ENCODE results near the gene PLEK.

The PLEK gene

GRCh38 chr2:68325056-68325455 is 40.0 kb upstream of the PLEK start:
- no peaks in the 10 kb centered on the region for H4K20me1 ChIP-seq (ENCODE audit: control insufficient read depth, insufficient read depth, low read depth, low read length)
- H3K4me2 ChIP-seq (ENCODE audit: low read length): no peak overlapping the region
- H3K9me2 ChIP-seq (replicated peaks; ENCODE audit: control insufficient read depth, low read length): no peaks in the 10 kb centered on the region
- H3K4me1 ChIP-seq (ENCODE audit: control insufficient read depth, low read length): peaks cover 3% of the 10 kb centered on the region
- H3F3A ChIP-seq (ENCODE audit: control insufficient read depth, insufficient read depth): no peaks in the 10 kb centered on the region
- no peak for TF ChIP-seq CTCF (IDR thresholded peaks at IDR 0.05; ENCODE audit: low read depth, low read length, poor library complexity, severe bottlenecking)
- no peak for TF ChIP-seq EZH2phosphoT487 (IDR thresholded peaks at IDR 0.05; ENCODE audit: borderline replicate concordance, low read length)
- no peaks in the 10 kb centered on the region for H3K36me3 ChIP-seq (ENCODE audit: control insufficient read depth, low read length)
- no peak overlapping the region for H3K4me3 ChIP-seq (ENCODE audit: low read length)
- peaks cover 3% of the 10 kb centered on the region; the same call in 1 of the 2 replicates for H3K27me3 ChIP-seq (ENCODE audit: control insufficient read depth, low read length)
- H3K27ac ChIP-seq (ENCODE audit: low read depth, low read length): no peak overlapping the region
- H3K79me2 ChIP-seq (ENCODE audit: control insufficient read depth, low read length): no peaks in the 10 kb centered on the region
- H3K9me3 ChIP-seq (ENCODE audit: control insufficient read depth, insufficient read depth, low read length): no peaks in the 10 kb centered on the region

GRCh38 chr2:68328901-68329300 is 36.2 kb upstream of the PLEK start:
- H4K20me1 ChIP-seq (ENCODE audit: control insufficient read depth, insufficient read depth, low read depth, low read length): no peaks in the 10 kb centered on the region
- no peaks in the 10 kb centered on the region for H3K4me1 ChIP-seq (ENCODE audit: control insufficient read depth, low read length)
- TF ChIP-seq CTCF (IDR thresholded peaks at IDR 0.05; ENCODE audit: low read depth, low read length, poor library complexity, severe bottlenecking) (no peak), EZH2phosphoT487 (IDR thresholded peaks at IDR 0.05; ENCODE audit: borderline replicate concordance, low read length) (no peak)
- H3F3A ChIP-seq (ENCODE audit: control insufficient read depth, insufficient read depth): no peaks in the 10 kb centered on the region
- no peak overlapping the region for H3K4me2 ChIP-seq (ENCODE audit: low read length)
- H3K9me2 ChIP-seq (replicated peaks; ENCODE audit: control insufficient read depth, low read length): no peaks in the 10 kb centered on the region
- no peaks in the 10 kb centered on the region for H3K79me2 ChIP-seq (ENCODE audit: control insufficient read depth, low read length)
- H3K27ac ChIP-seq (ENCODE audit: low read depth, low read length): no peak overlapping the region
- H3K4me3 ChIP-seq (ENCODE audit: low read length): no peak overlapping the region
- no peaks in the 10 kb centered on the region for H3K36me3 ChIP-seq (ENCODE audit: control insufficient read depth, low read length)
- no peaks in the 10 kb centered on the region for H3K9me3 ChIP-seq (ENCODE audit: control insufficient read depth, insufficient read depth, low read length)
- H3K27me3 ChIP-seq (ENCODE audit: control insufficient read depth, low read length): no peaks in the 10 kb centered on the region

- Histone ChIP-seq H4K20me1 (ENCODE audit: control insufficient read depth, insufficient read depth, low read depth, low read length) (no peaks in the 10 kb centered on the region), H3K27me3 (ENCODE audit: control insufficient read depth, low read length) (no peaks in the 10 kb centered on the region), H3K4me1 (ENCODE audit: control insufficient read depth, low read length) (no peaks in the 10 kb centered on the region), H3F3A (ENCODE audit: control insufficient read depth, insufficient read depth) (no peaks in the 10 kb centered on the region), H3K9me2 (replicated peaks; ENCODE audit: control insufficient read depth, low read length) (no peaks in the 10 kb centered on the region), H3K79me2 (ENCODE audit: control insufficient read depth, low read length) (no peaks in the 10 kb centered on the region), H3K27ac (ENCODE audit: low read depth, low read length) (no peak overlapping the region), H3K4me3 (ENCODE audit: low read length) (no peak overlapping the region), H3K9me3 (ENCODE audit: control insufficient read depth, insufficient read depth, low read length) (no peaks in the 10 kb centered on the region), H3K4me2 (ENCODE audit: low read length) (no peak overlapping the region), H3K36me3 (ENCODE audit: control insufficient read depth, low read length) (no peaks in the 10 kb centered on the region)
- no peak for TF ChIP-seq EZH2phosphoT487 (IDR thresholded peaks at IDR 0.05; ENCODE audit: borderline replicate concordance, low read length)
These were observed 34.4 kb upstream of the PLEK start for GRCh38 chr2:68330691-68331090.

DNA sequence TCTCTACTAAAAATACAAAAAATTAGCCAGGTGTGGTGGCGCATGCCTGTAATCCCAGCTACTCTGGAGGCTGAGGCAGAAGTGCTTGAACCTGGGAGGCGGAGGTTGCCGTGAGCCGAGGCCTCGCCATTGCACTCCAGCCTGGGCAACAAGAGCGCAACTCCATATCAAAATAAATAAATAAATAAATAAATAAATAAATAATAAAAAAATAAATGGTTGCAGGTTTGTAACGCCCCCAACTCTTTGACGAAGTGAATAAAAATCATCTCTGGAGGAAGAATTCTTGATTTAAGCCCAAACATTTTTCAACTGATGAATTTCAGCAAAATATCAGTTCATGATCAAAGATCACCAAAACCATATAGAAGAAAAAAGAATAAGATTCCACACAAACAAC is 32.1 kb upstream of the PLEK start:
- TF ChIP-seq CTCF (IDR thresholded peaks at IDR 0.05; ENCODE audit: low read depth, low read length, poor library complexity, severe bottlenecking) (no peak), EZH2phosphoT487 (IDR thresholded peaks at IDR 0.05; ENCODE audit: borderline replicate concordance, low read length) (no peak)
- Histone ChIP-seq H4K20me1 (ENCODE audit: control insufficient read depth, insufficient read depth, low read depth, low read length) (no peaks in the 10 kb centered on the region), H3K9me2 (replicated peaks; ENCODE audit: control insufficient read depth, low read length) (no peaks in the 10 kb centered on the region), H3K9me3 (ENCODE audit: control insufficient read depth, insufficient read depth, low read length) (no peaks in the 10 kb centered on the region), H3K4me3 (ENCODE audit: low read length) (no peak overlapping the region), H3F3A (ENCODE audit: control insufficient read depth, insufficient read depth) (no peaks in the 10 kb centered on the region), H3K4me2 (ENCODE audit: low read length) (no peak overlapping the region), H3K4me1 (ENCODE audit: control insufficient read depth, low read length) (no peaks in the 10 kb centered on the region), H3K79me2 (ENCODE audit: control insufficient read depth, low read length) (no peaks in the 10 kb centered on the region), H3K27me3 (ENCODE audit: control insufficient read depth, low read length) (no peaks in the 10 kb centered on the region), H3K36me3 (ENCODE audit: control insufficient read depth, low read length) (no peaks in the 10 kb centered on the region), H3K27ac (ENCODE audit: low read depth, low read length) (no peak overlapping the region)
